Activated CD4-positive, alpha-beta T cell treated with anti-CD3 and anti-CD28 coated beads for 24 hours (primary cell): ENCODE data around the gene PLD4.
"Not testable (repeated sequence)": the region's sequence is repeated elsewhere in the genome, so short reads cannot be mapped to it uniquely, and the experiment has no call there.

ENCODE experiments used
- DNase-seq, 2 donors: peaks; one replicate each; pipeline ENCODE4 v3.0.0-alpha.2; 2020; ENCODE audit warnings: low read depth in 2 of 2

PLD4 gene

DNA sequence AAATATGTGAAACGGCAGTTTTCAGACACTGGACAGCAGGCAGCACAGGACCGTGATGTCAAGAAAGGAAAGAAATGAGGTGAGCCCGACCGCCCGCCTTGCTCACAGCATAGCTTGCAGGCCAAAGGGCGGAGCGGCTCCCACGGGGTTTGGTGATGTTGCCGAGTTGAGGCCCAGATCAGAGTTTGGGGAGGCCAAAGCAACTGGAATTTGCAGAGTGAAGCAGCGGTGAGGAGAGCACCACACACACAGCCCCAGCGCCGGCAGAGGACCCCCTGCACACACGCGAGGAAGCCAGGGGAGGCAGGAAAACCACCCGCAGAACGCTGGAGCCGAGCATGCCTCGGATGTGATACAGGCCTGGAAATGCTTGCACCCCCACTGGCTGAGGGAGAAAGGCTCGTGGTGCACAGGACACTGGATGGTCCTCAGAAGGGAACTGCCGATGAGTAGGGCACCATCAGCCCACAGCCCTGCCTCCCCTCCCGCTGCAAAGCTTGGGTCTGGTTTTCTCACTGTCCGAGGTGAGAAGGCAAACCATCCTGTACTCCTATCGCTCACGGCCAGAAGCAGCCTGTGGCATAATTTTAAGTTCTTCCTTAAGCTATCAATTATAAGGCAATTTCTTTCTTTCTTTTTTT is 25.7 kb upstream of the PLD4 start:
- DNase-seq: no peak

DNA sequence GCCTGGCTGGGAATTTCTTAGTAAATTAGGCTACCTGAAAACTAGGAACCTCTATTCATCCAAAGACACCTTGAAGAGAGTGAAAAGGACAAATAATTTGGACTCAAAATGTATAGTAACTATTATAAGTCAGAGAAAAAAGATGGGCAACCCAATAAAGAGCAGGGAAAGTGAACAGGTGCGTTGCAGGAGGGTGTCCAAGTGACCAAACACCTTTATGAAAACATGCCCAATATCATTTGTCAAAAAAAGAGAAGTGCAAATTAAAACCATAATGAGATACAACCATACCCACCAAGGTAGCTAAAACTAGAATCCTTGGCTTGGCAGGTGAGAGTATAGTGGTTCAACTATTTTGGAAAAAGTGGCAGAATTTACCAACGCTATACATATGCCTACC is 24.9 kb upstream of the PLD4 start:
- no peak for DNase-seq

- no peak for DNase-seq
These were observed 23.8 kb upstream of the PLD4 start for GRCh38 chr14:104900639-104901512.

GRCh38 chr14:104903990-104904389 is 20.7 kb upstream of the PLD4 start:
- DNase-seq: no peak

- DNase-seq: not testable (repeated sequence)
These were observed 19.8 kb upstream of the PLD4 start for GRCh38 chr14:104904650-104905578.

DNA sequence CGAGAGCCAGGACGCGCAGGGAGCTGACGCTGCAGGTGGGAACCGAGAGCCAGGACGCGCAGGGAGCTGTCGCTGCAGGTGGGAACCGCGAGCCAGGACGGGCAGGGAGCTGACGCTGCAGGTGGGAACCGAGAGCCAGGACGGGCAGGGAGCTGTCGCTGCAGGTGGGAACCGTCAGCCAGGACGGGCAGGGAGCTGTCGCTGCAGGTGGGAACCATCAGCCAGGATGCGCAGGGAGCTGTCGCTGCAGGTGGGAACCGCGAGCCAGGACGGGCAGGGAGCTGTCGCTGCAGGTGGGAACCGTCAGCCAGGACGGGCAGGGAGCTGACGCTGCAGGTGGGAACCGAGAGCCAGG is 19.1 kb upstream of the PLD4 start:
- DNase-seq: not testable (repeated sequence)

DNA sequence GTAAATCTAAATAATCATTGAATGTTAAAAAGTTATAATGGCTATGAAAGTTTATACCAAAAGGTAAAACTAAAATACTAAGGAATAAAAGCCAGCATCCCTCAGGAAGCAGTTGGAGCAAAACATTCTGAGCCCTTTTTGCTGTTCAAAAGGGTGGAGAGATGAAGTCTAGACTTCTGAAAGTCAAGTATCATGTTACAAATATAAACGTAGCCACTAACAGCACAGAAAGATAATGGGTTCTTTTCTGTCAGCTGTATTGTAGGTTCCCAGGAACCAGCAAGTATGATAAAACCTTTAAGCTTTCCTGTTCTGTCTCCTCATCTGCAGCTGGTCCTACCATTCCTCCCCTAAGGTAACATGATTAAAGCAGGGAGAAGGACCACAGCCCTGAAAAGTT is 16.4 kb upstream of the PLD4 start:
- no peak for DNase-seq

DNA sequence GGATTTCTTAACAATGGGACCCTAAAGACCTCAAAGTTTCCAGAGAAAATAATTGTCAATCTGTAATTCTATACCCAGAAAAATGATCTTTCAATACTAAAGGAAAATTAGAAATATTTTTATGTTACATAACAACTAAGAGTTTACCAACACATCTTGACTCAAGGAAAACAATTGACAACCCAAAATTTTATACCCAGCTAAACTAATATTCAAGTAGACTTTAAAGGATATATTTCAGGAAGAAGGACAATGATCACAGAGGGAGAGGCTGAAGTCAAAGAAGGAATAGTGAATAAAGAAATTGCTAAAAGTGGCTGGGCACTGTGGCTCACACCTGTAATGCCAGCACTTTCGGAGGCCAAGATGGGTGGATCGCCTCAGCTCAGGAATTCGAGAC is 12.6 kb upstream of the PLD4 start:
- no peak for DNase-seq

GRCh38 chr14:104913435-104913834 is 11.2 kb upstream of the PLD4 start:
- no peak for DNase-seq

GRCh38 chr14:104917116-104917515 is 7.6 kb upstream of the PLD4 start:
- DNase-seq: no peak

DNA sequence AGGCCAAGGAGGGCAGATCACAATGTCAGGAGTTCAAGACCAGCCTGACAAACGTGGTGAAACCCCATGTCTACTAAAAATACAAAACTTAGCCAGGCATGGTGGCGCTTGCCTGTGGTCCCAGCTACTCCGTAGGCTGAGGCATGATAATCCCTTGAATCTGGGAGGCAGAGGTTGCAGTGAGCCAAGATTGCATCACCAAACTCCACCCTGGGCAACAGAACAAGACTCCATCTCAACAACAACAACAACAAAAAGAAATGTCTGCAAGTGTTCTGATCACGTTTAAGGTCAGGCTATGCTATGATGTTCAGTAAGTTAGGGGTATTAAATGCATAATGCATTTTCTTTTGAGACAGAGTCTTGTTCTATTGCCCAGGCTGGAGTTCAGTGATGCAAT is 6.7 kb upstream of the PLD4 start:
- DNase-seq: no peak

- DNase-seq: not testable (repeated sequence)
These were observed 5.3 kb upstream of the PLD4 start for GRCh38 chr14:104919152-104919992.

DNA sequence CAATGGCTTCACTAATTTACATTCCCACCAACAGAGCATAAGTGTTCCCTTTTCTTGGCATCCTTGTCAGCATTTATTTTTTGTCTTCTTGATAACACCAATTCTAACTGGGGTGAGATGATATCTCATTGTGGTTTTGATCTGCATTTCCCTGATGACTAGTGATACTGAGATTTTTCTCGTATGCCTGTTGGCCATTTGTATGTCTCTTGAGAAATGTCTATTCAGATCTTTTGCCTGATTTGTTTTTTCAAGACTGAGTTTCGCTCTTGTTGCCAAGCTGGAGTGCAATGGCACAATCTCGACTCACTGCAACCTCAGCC is 4.7 kb upstream of the PLD4 start:
- DNase-seq: no peak

GRCh38 chr14:104923640-104924420 is 849 bp upstream of the PLD4 start:
- DNase-seq: no peak

- DNase-seq: no peak
These were observed 655 bp downstream of the PLD4 start for GRCh38 chr14:104925214-104925854.

GRCh38 chr14:104925855-104926609 is 1.4 kb downstream of the PLD4 start:
- DNase-seq: no peak

- no peak for DNase-seq
These were observed 2.1 kb downstream of the PLD4 start for GRCh38 chr14:104926619-104927431.

GRCh38 chr14:104927432-104927816 is 2.7 kb downstream of the PLD4 start:
- no peak for DNase-seq

DNA sequence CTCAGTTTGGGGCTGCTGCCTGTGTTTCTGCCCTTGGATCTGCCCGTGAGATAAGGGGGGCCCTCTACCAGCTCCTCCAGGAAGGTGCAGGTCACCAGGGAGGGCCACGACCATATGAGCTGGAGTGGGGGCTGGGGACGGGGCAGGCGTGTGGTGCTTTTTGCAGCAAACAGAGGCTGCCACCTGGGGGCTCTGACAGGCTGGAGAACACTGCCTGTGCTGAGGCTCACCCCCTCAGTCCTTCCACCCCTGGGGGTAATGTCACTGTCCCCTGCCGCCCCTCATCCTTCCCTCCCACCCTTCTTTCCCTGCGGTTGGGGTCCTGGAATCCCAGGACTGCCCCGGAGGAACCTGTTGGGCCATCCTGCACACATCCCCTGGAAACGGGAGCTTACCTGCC is 3.2 kb downstream of the PLD4 start:
- no peak for DNase-seq
